WTC11 (cell line): ENCODE measurements around the gene ZBTB20. TPM values are rescaled to one million over a fixed set of nuclear protein-coding genes. Genes with fewer than 3 reads are reported as not detected.

Experiments used
- ATAC-seq: fragments of 200-7000 bp; cut with Tn5 transposase; 2 replicates; pipeline ENCODE4 v1.10.0; 2021; ENCODE audit warnings: mild to moderate bottlenecking, moderate library complexity
- CTCF ChIA-PET: fragments of 300-600 bp; sonication (Branson Sonifier 250); formaldehyde crosslinking; loops from one replicate; lab custom pipeline; 2021; ENCODE audit warnings: antibody characterized with exemption; lab: Charles Lee
- POLR2A ChIA-PET: fragments of 350-600 bp; sonication (Branson Sonifier 250); formaldehyde crosslinking; loops from one replicate; lab custom pipeline; 2021; ENCODE audit warnings: antibody characterized with exemption; lab: Charles Lee
- DNase-seq: peaks from one replicate; pipeline ENCODE4 v3.0.0; 2021; ENCODE audit warnings: low spot score
- H3K27ac Mint-ChIP-seq: 2 replicates; pipeline ENCODE4 v1.8.0; 2021; ENCODE audit warnings: mixed read lengths
- H3K27me3 Mint-ChIP-seq: 2 replicates; pipeline ENCODE4 v1.8.0; 2021; ENCODE audit warnings: low read depth, mild to moderate bottlenecking, moderate library complexity, mixed read lengths
- H3K36me3 Mint-ChIP-seq: 2 replicates; pipeline ENCODE4 v1.8.0; 2021; ENCODE audit warnings: mixed read lengths
- H3K4me1 Mint-ChIP-seq: 2 replicates; pipeline ENCODE4 v1.8.0; 2022; ENCODE audit warnings: mixed read lengths
- H3K4me3 Mint-ChIP-seq: 2 replicates; pipeline ENCODE4 v1.8.0; 2021; ENCODE audit warnings: mild to moderate bottlenecking, moderate library complexity, mixed read lengths
- H3K9me3 Mint-ChIP-seq: 2 replicates; pipeline ENCODE4 v1.8.0; 2021; ENCODE audit warnings: mixed read lengths
- ARID4B ChIP-seq: sonication (generic); formaldehyde crosslinking; IDR thresholded peaks from 2 replicates; pipeline ENCODE4 v1.8.0; 2023; ENCODE audit warnings: missing genetic modification reagents, mild to moderate bottlenecking, borderline replicate concordance
- ATF6 ChIP-seq: sonication (generic); formaldehyde crosslinking; IDR thresholded peaks from 2 replicates; pipeline ENCODE4 v1.8.1; 2023; ENCODE audit warnings: mild to moderate bottlenecking, missing genetic modification reagents
- E2F4 ChIP-seq: sonication (generic); formaldehyde crosslinking; IDR thresholded peaks from 2 replicates; pipeline ENCODE4 v1.8.1; 2022; ENCODE audit warnings: low read depth, mild to moderate bottlenecking, moderate library complexity, missing genetic modification reagents, borderline replicate concordance
- ESRRA ChIP-seq: sonication (generic); formaldehyde crosslinking; IDR thresholded peaks from 2 replicates; pipeline ENCODE4 v1.8.1; 2022; ENCODE audit warnings: mild to moderate bottlenecking, missing genetic modification reagents, borderline replicate concordance
- IRF2 ChIP-seq: sonication (generic); formaldehyde crosslinking; IDR thresholded peaks from 2 replicates; pipeline ENCODE4 v1.8.0; 2022; ENCODE audit warnings: low read depth, missing genetic modification reagents, borderline replicate concordance
- NFE2L1 ChIP-seq: sonication (generic); formaldehyde crosslinking; IDR thresholded peaks from 2 replicates; pipeline ENCODE4 v1.8.1; 2023; ENCODE audit warnings: missing genetic modification reagents
- PRDM15 ChIP-seq: sonication (generic); formaldehyde crosslinking; IDR thresholded peaks from 2 replicates; pipeline ENCODE4 v1.8.0; 2022; ENCODE audit warnings: missing genetic modification reagents
- PREB ChIP-seq: sonication (generic); formaldehyde crosslinking; IDR thresholded peaks from 2 replicates; pipeline ENCODE4 v1.8.1; 2022; ENCODE audit warnings: mild to moderate bottlenecking, missing genetic modification reagents, moderate library complexity, borderline replicate concordance
- TP53 ChIP-seq: sonication (generic); formaldehyde crosslinking; IDR thresholded peaks from 2 replicates; pipeline ENCODE4 v1.8.1; 2023; ENCODE audit warnings: mild to moderate bottlenecking, missing genetic modification reagents
- USF1 ChIP-seq: sonication (generic); formaldehyde crosslinking; IDR thresholded peaks from 2 replicates; pipeline ENCODE4 v1.8.0; 2022; ENCODE audit warnings: mild to moderate bottlenecking, missing genetic modification reagents
- ZBTB21 ChIP-seq: sonication (generic); formaldehyde crosslinking; IDR thresholded peaks from 2 replicates; pipeline ENCODE4 v1.8.1; 2023; ENCODE audit warnings: mild to moderate bottlenecking, missing genetic modification reagents, borderline replicate concordance
- ZNF219 ChIP-seq: sonication (generic); formaldehyde crosslinking; IDR thresholded peaks from 2 replicates; pipeline ENCODE4 v1.8.0; 2023; ENCODE audit warnings: missing genetic modification reagents, mild to moderate bottlenecking, borderline replicate concordance
- ZNF532 ChIP-seq: fragments of 250-450 bp; sonication (Bioruptor Pico); IDR thresholded peaks from 2 replicates; pipeline ENCODE4 v1.9.0; 2021; ENCODE audit warnings: mild to moderate bottlenecking, borderline replicate concordance
- total RNA-seq: library from RNA; stranded (reverse); gene quantifications from 3 replicates; pipeline ENCODE4 v1.2.3, GENCODE V29; 2021

ZBTB20 gene
- total RNA-seq, 1 experiment from 2014 or later = 1.5 TPM

GRCh38 chr3:114392831-114393230 is 754.3 kb downstream of the ZBTB20 start:
- Mint-ChIP-seq H3K27ac (no peak overlapping the region), H3K36me3 (no peaks in the 10 kb centered on the region), H3K9me3 (peaks cover 6% of the 10 kb centered on the region; the same call in 1 of the 2 replicates), H3K27me3 (no peaks in the 10 kb centered on the region), H3K4me1 (no peaks in the 10 kb centered on the region), H3K4me3 (no peak overlapping the region)
- TF ChIP-seq NFE2L1 (CRISPR knock-in tag) (no peak), ARID4B (CRISPR knock-in tag) (no peak), ATF6 (CRISPR knock-in tag) (no peak), IRF2 (CRISPR knock-in tag) (no peak), ZNF532 (CRISPR knock-in tag) (no peak), ZBTB21 (CRISPR knock-in tag) (no peak), E2F4 (CRISPR knock-in tag) (no peak), USF1 (CRISPR knock-in tag) (no peak), ZNF219 (CRISPR knock-in tag) (no peak), TP53 (CRISPR knock-in tag) (no peak), ESRRA (no peak), PREB (CRISPR knock-in tag) (no peak), PRDM15 (no peak)
- ChIA-PET POLR2A (no interaction called here), CTCF (interaction anchor here (1.3 kb wide), 1 partner anchor 93 kb away, joined by 3 read pairs; no protein-coding TSS in a partner anchor)
- ATAC-seq (no peak), DNase-seq (no peak)
